ENCODE data around the gene EIPR1.
"Not testable (repeated sequence)": the region's sequence is repeated elsewhere in the genome, so short reads cannot be mapped to it uniquely, and the experiment has no call there.

The EIPR1 gene

GRCh38 chr2:3361518-3362389 is 15.9 kb downstream of the EIPR1 start:
- peaks cover 8% of the 10 kb centered on the region for H3K79me2 ChIP-seq (ENCODE audit: control insufficient read depth, insufficient read depth, low read length)
- no peak overlapping the region for H3K4ac ChIP-seq (ENCODE audit: low read depth, low read length)
- H3K36me3 ChIP-seq (ENCODE audit: control insufficient read depth, insufficient read depth, low read length): no peaks in the 10 kb centered on the region
- DNase-seq: no peak
- no peak overlapping the region for H3K27ac ChIP-seq (ENCODE audit: low read depth, low read length)
- H2BK5ac ChIP-seq (ENCODE audit: low read length): no peak overlapping the region
- no peak overlapping the region for H3K9ac ChIP-seq (ENCODE audit: low read length)
- no CpG with 5 or more reads among the region's 17 CpGs for WGBS (ENCODE audit: extremely low coverage, insufficient coverage, low lambda C conversion rate)
- no peaks in the 10 kb centered on the region for H3K4me1 ChIP-seq (ENCODE audit: control insufficient read depth, low read depth, low read length)
- no peak overlapping the region for H3K4me3 ChIP-seq (ENCODE audit: low read length)
- H3K23ac ChIP-seq (ENCODE audit: low read length): no peak overlapping the region
- peak overlapping the region; percentile 15 for H3K56ac ChIP-seq (ENCODE audit: low read length)
- H3K27me3 ChIP-seq (ENCODE audit: insufficient read depth, low read length, poor library complexity): no peaks in the 10 kb centered on the region
- peaks cover 16% of the 10 kb centered on the region for H3K79me1 ChIP-seq (ENCODE audit: low read length)
- H4K5ac ChIP-seq (ENCODE audit: low read length): no peak overlapping the region
- H4K8ac ChIP-seq (ENCODE audit: low read depth, low read length): no peak overlapping the region
- no peak overlapping the region for H3K18ac ChIP-seq (ENCODE audit: low read length)
- H2AK5ac ChIP-seq (ENCODE audit: low read length): no peak overlapping the region
- no peak overlapping the region for H2BK15ac ChIP-seq (replicated peaks; ENCODE audit: low read depth)
- H3K4me2 ChIP-seq (ENCODE audit: low read length): no peak overlapping the region
- H2BK120ac ChIP-seq (ENCODE audit: low read depth, low read length): no peak overlapping the region

GRCh38 chr2:3357926-3358325 is 19.7 kb downstream of the EIPR1 start:
- Histone ChIP-seq H3K4me2 (ENCODE audit: low read length) (no peak overlapping the region), H3K79me1 (ENCODE audit: low read length) (peaks cover 15% of the 10 kb centered on the region), H3K9ac (ENCODE audit: low read length) (no peak overlapping the region), H4K8ac (ENCODE audit: low read depth, low read length) (no peak overlapping the region), H2BK120ac (ENCODE audit: low read depth, low read length) (no peak overlapping the region), H2AK5ac (ENCODE audit: low read length) (no peak overlapping the region), H3K18ac (ENCODE audit: low read length) (no peak overlapping the region), H2BK15ac (replicated peaks; ENCODE audit: low read depth) (no peak overlapping the region), H3K56ac (ENCODE audit: low read length) (no peak overlapping the region), H3K4ac (ENCODE audit: low read depth, low read length) (no peak overlapping the region), H3K4me3 (ENCODE audit: low read length) (no peak overlapping the region), H4K5ac (ENCODE audit: low read length) (no peak overlapping the region), H2BK5ac (ENCODE audit: low read length) (no peak overlapping the region), H3K27me3 (ENCODE audit: insufficient read depth, low read length, poor library complexity) (no peaks in the 10 kb centered on the region), H3K27ac (ENCODE audit: low read depth, low read length) (no peak overlapping the region), H3K4me1 (ENCODE audit: control insufficient read depth, low read depth, low read length) (no peaks in the 10 kb centered on the region), H3K79me2 (ENCODE audit: control insufficient read depth, insufficient read depth, low read length) (peaks cover 5% of the 10 kb centered on the region), H3K36me3 (ENCODE audit: control insufficient read depth, insufficient read depth, low read length) (no peaks in the 10 kb centered on the region), H3K23ac (ENCODE audit: low read length) (no peak overlapping the region)
- WGBS (ENCODE audit: extremely low coverage, insufficient coverage, low lambda C conversion rate): no CpG with 5 or more reads among the region's 8 CpGs
- no peak for DNase-seq

GRCh38 chr2:3357446-3357845 is 20.2 kb downstream of the EIPR1 start:
- H3K27me3 ChIP-seq (ENCODE audit: insufficient read depth, low read length, poor library complexity); DNase-seq; H3K36me3 ChIP-seq (ENCODE audit: control insufficient read depth, insufficient read depth, low read length); H3K79me2 ChIP-seq (ENCODE audit: control insufficient read depth, insufficient read depth, low read length); H3K4me1 ChIP-seq (ENCODE audit: control insufficient read depth, low read depth, low read length); H2BK120ac ChIP-seq (ENCODE audit: low read depth, low read length); H2BK15ac ChIP-seq (replicated peaks; ENCODE audit: low read depth); H3K18ac ChIP-seq (ENCODE audit: low read length); H3K23ac ChIP-seq (ENCODE audit: low read length); H3K27ac ChIP-seq (ENCODE audit: low read depth, low read length); H4K8ac ChIP-seq (ENCODE audit: low read depth, low read length); H4K5ac ChIP-seq (ENCODE audit: low read length); H2BK5ac ChIP-seq (ENCODE audit: low read length); H3K56ac ChIP-seq (ENCODE audit: low read length); H2AK5ac ChIP-seq (ENCODE audit: low read length); H3K4ac ChIP-seq (ENCODE audit: low read depth, low read length); H3K4me2 ChIP-seq (ENCODE audit: low read length); H3K9ac ChIP-seq (ENCODE audit: low read length); H3K4me3 ChIP-seq (ENCODE audit: low read length): not testable (repeated sequence)
- no CpG with 5 or more reads among the region's 2 CpGs for WGBS (ENCODE audit: extremely low coverage, insufficient coverage, low lambda C conversion rate)
- H3K79me1 ChIP-seq (ENCODE audit: low read length): peaks cover 12% of the 10 kb centered on the region

GRCh38 chr2:3356799-3357198 is 20.8 kb downstream of the EIPR1 start:
- no peaks in the 10 kb centered on the region for H3K36me3 ChIP-seq (ENCODE audit: control insufficient read depth, insufficient read depth, low read length)
- no peak overlapping the region for H3K18ac ChIP-seq (ENCODE audit: low read length)
- H2BK15ac ChIP-seq (replicated peaks; ENCODE audit: low read depth): no peak overlapping the region
- no peaks in the 10 kb centered on the region for H3K27me3 ChIP-seq (ENCODE audit: insufficient read depth, low read length, poor library complexity)
- no peak overlapping the region for H3K56ac ChIP-seq (ENCODE audit: low read length)
- H3K4me2 ChIP-seq (ENCODE audit: low read length): no peak overlapping the region
- H3K27ac ChIP-seq (ENCODE audit: low read depth, low read length): no peak overlapping the region
- H3K4me1 ChIP-seq (ENCODE audit: control insufficient read depth, low read depth, low read length): no peaks in the 10 kb centered on the region
- no peak overlapping the region for H2AK5ac ChIP-seq (ENCODE audit: low read length)
- no peak overlapping the region for H2BK120ac ChIP-seq (ENCODE audit: low read depth, low read length)
- H4K5ac ChIP-seq (ENCODE audit: low read length): no peak overlapping the region
- peaks cover 9% of the 10 kb centered on the region for H3K79me1 ChIP-seq (ENCODE audit: low read length)
- peaks cover under 1% of the 10 kb centered on the region for H3K79me2 ChIP-seq (ENCODE audit: control insufficient read depth, insufficient read depth, low read length)
- WGBS (ENCODE audit: extremely low coverage, insufficient coverage, low lambda C conversion rate): no CpG with 5 or more reads among the region's 2 CpGs
- no peak overlapping the region for H2BK5ac ChIP-seq (ENCODE audit: low read length)
- DNase-seq: no peak
- H4K8ac ChIP-seq (ENCODE audit: low read depth, low read length): no peak overlapping the region
- no peak overlapping the region for H3K4me3 ChIP-seq (ENCODE audit: low read length)
- H3K9ac ChIP-seq (ENCODE audit: low read length): no peak overlapping the region
- H3K4ac ChIP-seq (ENCODE audit: low read depth, low read length): no peak overlapping the region
- H3K23ac ChIP-seq (ENCODE audit: low read length): no peak overlapping the region

- DNase-seq: no peak
- Histone ChIP-seq H3K4ac (ENCODE audit: low read depth, low read length) (no peak overlapping the region), H3K23ac (ENCODE audit: low read length) (no peak overlapping the region), H2AK5ac (ENCODE audit: low read length) (no peak overlapping the region), H3K27me3 (ENCODE audit: insufficient read depth, low read length, poor library complexity) (no peaks in the 10 kb centered on the region), H3K4me3 (ENCODE audit: low read length) (no peak overlapping the region), H3K4me1 (ENCODE audit: control insufficient read depth, low read depth, low read length) (no peaks in the 10 kb centered on the region), H2BK120ac (ENCODE audit: low read depth, low read length) (no peak overlapping the region), H3K18ac (ENCODE audit: low read length) (no peak overlapping the region), H3K36me3 (ENCODE audit: control insufficient read depth, insufficient read depth, low read length) (no peaks in the 10 kb centered on the region), H4K8ac (ENCODE audit: low read depth, low read length) (no peak overlapping the region), H3K9ac (ENCODE audit: low read length) (no peak overlapping the region), H4K5ac (ENCODE audit: low read length) (no peak overlapping the region), H3K56ac (ENCODE audit: low read length) (no peak overlapping the region), H3K4me2 (ENCODE audit: low read length) (no peak overlapping the region), H2BK15ac (replicated peaks; ENCODE audit: low read depth) (no peak overlapping the region), H3K79me2 (ENCODE audit: control insufficient read depth, insufficient read depth, low read length) (no peaks in the 10 kb centered on the region), H3K27ac (ENCODE audit: low read depth, low read length) (no peak overlapping the region), H3K79me1 (ENCODE audit: low read length) (peaks cover 7% of the 10 kb centered on the region), H2BK5ac (ENCODE audit: low read length) (no peak overlapping the region)
- WGBS (ENCODE audit: extremely low coverage, insufficient coverage, low lambda C conversion rate): no CpG with 5 or more reads among the region's 8 CpGs
Measured at GRCh38 chr2:3355951-3356569, 21.6 kb downstream of the EIPR1 start.

Measured in mesendoderm (in vitro differentiated cells).